GM18867 (cell line): ENCODE measurements around the gene RTTN.
A peak's percentile ranks its signal among the peaks of the same experiment; 100 is the strongest.

ENCODE experiments used
- ATAC-seq: cut with Tn5 transposase; IDR thresholded peaks from one replicate; pipeline ENCODE4 v1.9.1; 2021; ENCODE audit warnings: mild to moderate bottlenecking, moderate library complexity; ENCODE audit not compliant: unreplicated experiment

Gene RTTN

DNA sequence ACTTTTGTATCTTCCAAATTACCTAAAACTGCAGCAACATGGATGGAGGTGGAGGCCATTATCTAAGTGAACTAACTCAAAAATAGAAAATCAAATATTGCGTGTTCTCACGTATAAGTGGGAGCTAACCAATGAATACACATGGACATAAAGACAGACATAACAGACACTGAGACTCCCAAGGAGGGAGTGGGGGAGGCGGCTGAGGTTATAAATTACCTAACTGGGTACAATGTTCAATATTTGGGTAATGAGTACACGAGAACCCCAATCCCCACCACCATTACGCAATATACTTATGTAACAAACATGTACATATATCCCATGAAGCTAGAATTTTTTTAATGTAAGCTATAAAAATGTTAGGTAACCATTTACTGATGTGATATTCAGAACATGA is 119.8 kb downstream of the RTTN start:
- ATAC-seq: no peak

DNA sequence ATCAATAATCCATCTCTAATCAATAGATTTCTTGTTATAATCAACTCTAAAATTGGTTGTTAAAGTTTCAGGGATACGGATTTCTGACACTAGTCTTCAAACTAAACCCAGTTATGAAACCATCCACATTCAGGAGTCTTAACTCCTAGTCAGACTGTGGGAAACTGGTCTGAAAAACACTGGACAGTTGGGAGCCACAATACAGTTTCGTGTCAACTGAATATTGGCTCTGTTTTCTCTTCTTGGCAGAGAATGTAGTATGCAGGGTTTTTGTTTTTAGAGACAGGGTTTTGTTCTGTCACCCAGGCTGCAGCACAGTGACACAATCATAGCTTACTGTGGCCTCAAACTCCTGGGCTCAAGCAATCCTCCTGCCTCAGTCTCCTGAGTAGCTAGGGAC is 123.1 kb downstream of the RTTN start:
- ATAC-seq: no peak

DNA sequence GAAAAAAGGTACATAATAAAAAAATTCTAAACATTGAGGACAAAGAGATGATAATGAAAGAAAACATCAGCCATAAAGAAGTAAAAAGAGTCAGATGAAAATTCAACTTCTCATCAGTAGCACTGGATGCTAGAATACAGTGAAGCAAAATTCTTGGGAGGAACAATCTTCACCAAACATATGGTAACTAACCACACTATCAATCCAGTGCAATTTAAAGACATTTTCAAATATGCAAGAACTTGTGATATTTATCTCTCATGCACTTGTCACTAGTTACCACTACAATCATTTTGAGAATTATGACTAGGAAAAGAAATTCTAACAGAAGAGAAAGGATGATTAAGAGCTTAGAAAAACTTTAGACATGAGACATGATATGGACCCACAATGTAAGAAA is 127.4 kb downstream of the RTTN start:
- ATAC-seq: no peak

DNA sequence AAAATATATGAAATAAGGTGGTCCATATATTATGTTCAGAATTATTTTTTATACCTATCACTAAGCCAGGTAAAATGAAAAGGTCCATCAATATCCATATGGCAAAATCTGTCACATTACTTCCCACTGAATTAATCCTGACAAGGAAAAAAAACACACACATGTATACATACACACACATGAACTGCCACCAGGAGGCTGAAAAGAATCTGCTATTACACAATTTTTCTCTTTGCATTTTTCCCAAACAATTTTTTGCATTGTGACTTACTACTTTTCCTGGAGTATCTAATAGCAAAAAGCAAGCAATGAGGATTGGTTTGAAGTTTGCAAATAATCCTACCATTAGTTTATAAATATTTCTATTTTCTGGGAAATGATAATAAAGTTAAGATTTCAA is 129.6 kb downstream of the RTTN start:
- ATAC-seq: no peak

DNA sequence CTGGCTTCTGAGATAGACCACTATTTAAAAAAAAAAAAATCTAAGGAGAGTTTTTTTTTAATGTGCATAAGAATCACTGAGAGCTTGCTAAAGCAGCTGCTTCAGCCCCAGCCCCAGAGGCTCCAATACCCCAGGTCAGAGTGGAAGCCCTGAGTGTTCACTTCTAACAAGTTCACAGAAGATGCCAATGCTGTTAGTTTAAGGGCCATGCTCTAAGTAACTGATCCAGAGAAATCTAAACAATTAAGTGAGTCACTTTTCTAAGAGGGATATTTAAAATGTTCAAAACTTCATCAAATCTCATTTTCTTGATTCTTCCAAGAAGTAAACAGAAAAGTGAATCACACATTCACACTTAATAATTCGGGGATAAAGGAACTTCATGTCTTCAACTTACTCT is 131.4 kb downstream of the RTTN start:
- ATAC-seq: no peak

DNA sequence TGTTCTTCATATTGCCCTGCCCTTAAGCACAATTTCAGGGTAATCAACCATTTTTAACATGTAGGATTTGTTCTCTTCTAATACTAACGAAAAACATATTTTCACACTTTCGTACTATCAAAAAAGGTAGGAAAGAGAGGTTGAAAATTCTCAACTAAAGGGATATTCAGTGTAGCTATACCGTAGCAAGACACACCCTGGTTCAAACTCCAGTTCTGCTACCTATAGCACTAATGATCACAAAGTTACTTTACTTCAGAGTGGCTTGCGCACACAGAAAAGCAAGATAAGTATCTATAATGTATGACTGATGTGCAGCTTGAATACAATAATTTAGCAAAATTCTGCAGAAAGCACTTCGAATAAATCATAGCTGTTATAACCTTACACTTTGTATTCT is 132.1 kb downstream of the RTTN start:
- no peak for ATAC-seq

DNA sequence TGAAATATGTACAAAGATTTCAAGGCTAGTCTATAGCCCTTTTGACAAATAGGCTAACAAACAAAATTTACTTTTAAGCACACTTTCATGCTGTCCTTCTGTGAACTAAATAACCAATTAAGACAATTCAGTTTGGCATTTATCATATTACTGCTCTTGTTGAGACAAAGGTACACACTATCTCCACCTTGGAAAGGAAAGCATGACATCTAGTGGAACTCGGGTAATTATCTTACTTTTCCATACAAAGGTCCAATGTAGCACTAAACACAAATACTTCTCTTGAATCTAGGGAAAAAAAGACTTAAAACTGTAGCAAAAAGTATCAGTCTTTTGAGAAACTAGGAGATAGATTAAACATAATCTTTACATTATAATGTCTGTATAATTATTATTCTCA is 132.8 kb downstream of the RTTN start:
- ATAC-seq: peak; percentile 67

DNA sequence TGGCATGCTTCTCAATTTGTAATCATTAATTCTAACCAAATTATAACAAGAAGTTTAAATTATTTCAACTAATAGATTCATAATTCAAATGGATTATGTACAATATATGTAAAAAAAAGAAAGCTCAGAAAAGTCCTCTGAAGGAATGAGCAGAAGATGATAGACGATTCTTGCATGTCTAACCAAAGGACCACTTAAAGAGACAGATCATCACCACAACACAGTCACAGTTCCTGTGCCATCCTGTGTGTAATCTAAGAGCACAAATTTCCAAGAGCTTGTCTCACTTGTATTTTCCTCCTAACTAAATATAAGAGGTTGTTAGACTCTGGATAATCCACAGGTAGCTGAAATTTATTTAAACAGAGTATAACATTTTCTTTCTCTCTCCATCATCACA is 135.5 kb downstream of the RTTN start:
- no peak for ATAC-seq

DNA sequence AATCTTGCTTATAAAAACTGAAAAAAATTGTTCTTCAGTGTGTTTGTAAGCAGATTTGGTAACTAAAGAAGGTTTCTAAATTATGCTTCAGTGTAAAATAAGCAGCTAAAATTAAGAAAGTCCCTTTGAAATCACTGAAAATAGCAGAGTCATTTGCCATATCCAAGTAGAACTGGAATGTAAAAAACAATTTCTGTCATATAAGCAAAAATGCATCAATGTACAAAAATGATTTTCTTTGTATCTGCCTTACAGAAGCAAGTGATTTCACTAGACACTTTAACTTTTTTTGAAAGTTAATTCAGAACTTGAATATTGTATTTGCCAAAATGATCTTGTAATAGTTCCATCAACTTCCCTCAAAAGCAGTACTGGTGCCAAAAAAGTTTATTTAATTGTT is 136.1 kb downstream of the RTTN start:
- ATAC-seq: no peak

DNA sequence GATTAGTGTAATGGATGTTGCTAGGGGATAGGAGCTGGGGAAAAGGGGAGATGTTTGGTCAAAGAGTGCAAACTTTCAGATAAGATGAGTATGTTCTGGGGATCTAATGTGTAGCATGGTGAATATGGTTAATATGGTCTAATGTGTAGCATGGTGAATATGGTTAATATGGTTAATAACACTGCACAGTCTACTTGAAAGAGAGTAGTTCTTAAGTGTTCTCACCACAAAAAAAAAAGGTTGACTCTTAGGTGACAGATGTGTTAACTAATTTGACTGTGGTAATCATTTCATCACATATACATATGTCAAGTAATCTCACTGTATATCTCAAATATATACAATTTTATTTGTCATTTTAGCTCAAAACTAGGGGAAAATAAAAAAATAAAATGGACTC is 136.5 kb downstream of the RTTN start:
- ATAC-seq: peak; percentile 72

DNA sequence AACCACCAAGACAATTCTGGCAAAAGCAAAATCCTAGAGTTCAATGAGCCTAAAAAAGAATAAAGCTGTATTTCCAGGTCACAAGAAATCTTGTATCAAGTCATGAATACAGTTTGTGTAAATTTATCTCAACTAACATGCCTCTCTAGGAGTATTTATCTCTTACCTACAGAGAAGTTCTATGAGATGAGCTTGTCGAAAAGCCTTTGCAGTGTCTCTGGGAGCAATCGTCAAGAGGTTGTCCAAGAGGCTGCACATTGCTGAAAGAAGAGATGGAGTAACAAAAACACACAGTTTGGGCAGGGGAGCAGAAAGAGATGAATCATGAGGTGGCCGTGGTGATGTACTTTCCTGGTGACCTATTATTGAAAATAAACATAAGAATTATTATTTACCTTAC is 145.8 kb downstream of the RTTN start:
- no peak for ATAC-seq

DNA sequence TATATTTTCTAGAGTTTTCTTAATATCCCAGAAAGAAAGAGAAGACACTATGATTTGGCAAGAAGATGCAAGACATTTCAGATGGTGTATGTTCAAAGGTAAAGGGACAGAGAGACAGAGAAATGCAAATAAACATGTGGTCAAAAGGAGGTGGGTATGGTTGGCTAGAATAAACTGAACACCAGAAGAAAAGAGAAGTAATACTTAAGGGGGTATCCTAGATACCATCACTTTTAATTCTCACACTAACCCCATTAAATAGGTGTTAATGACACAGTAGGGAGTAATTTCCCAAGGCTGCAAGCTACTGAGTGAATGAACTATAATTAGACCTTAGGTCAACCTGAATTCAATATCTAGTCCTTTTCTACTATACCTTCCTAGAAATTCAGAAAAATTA is 146.6 kb downstream of the RTTN start:
- peak; percentile 99 for ATAC-seq

DNA sequence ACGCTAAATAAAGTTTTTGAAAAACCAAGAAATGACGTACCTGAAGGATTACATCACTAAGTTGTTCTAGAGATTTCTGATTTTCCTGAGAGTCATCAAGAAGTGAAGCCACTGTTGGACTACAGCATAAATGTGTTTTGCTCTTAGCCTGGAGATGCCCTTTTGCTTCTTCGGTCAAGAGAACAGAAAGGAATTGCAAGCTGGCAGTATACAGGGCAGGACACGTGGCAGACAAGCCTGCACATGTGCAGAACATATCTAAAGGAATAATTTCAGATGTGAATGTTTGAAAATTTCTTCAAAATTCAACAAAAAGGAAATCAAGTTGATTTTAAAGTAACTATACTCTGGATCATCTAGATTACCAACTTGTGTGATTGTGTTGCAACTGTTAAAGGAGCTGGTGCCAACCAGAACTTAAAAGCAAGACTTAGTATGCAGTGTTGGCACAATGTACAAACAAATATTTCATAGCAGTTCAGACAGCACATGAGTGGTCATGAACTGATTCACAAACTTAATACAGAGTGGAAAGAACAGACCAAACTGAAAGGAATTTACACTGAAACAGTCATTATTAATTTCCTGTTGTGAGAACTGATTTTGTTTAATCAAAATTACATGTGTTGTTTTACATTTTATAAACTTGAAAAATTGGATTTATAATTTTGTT is 157.4 kb downstream of the RTTN start:
- no peak for ATAC-seq

DNA sequence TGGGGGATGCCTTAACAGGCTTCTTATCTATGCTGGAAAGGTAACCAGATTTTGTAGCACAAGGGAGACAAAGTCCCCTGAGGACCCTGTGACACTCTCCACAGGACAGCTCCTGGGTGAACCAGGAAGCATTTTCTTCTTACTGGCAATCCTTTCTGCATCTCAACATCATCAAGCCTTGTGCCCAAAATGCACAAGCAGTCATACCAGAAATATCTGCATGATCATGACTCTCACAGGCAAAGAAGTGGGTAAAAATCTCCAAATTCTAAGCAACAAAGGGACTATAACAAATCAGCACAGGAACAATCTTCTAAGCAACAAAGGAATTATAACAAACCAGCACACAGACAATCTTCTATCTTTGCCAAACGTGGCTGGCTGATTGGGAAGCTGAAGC is 158.7 kb downstream of the RTTN start:
- no peak for ATAC-seq

DNA sequence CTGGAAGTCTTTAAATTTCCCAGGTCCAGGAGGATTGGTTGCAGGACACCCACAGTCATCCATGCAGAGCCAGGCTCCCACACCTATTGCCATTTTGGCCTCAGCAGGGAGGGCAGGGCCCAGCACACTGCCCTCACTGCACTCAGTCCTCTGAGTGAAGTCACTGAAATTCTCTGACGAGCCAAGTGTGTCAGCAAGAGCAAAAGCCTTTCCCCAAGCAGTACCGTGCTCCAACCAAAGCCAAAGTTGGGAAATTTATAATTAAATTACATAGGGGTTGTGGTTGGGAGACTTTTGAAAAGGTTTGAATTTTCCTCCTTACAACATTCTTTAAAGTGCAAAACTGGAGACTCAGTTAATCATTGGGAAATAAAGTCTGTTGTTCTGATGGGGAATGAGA is 159.3 kb downstream of the RTTN start:
- ATAC-seq: no peak

DNA sequence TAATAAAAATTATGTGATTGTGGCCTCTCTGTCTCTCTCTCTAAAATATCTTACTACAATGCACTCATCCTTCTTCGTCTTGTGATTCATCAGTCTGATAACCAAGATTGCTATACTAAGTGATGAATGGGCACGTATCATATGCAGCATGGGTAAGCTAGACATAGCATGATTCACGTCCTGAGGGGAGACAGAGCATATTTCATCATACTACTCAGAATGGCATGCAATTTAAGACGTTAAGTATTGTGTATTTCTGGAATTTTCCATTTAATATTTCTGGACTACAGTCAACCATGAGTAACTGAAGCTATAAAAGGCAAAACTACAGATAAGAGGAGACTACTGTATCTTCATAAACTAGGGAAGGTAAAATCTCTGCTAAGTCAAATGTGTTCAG is 160.9 kb downstream of the RTTN start:
- ATAC-seq: no peak

DNA sequence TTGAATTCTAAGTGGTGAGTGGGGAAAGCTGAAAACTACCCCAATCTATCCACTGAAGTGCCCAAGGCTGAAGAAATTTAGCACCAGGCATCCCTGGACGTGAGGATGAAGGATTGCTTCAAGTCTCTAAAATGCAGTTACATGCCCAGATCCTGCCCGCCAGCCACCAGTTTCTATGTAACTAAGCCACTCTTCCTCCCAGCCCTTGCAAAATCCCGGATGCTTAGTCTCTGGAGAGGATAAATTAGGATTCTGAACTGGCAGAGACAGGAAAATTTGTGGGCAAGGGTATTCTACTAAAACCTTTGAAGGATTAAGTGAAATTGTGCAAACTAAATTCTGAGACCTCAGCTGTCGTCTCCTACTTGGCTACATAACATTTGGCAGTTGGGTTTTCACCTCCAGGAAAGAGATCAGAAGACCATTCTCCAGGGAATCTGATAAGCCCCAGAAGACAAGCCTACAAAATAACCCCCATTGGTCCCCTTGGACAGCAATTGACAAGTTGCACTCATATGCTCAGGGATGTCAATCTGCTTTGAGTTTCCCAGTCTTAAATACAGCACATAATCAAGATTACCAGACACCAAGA is 163.9 kb downstream of the RTTN start:
- ATAC-seq: no peak

DNA sequence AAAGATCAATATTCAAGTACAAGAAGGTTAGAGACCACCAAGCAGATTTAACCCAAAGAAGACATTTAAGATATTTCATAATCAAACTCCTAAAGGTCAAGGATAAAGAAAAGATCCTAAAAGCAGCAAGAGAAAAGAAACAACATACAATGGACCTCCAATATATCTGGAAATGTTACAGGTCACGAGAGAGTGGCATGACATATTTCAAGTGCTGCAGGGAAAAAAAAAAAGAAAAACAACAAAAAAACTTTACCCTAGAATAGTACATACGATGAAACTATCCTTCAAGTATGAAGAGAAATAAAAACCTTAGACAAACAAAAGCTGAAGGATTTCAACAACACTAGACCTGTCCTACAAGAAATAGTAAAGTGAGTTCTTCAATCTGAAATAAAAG is 166.3 kb downstream of the RTTN start:
- no peak for ATAC-seq

DNA sequence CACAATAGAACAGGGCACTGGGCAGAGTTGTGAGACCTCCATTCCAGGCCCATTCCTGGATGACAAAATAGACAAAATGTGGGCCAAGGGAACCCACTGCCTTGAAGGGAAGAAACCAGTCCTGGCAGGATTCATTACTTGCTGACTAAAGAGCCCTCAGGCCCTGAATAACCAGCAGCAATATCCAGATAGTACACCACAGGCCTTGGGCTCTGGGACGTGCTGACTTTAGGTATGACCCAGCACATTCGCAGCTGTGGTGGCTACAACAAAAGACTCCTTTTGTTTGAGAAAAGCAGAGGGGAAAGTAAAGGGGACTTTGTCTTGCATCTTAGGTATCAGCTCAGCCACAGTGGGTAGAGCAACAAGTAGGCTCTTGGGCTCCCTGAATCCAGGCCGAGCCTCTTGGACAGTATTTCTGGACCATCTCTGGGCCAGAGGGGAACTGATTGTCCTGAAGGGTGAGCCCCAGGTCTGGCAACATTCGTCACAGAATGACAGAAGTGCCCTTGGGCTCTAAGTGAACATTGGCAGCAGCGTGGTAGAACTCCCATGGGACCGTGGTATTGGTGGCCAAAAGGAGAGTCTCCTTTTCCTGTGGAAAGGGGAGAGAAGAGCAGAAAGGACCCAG is 167.9 kb downstream of the RTTN start:
- no peak for ATAC-seq

DNA sequence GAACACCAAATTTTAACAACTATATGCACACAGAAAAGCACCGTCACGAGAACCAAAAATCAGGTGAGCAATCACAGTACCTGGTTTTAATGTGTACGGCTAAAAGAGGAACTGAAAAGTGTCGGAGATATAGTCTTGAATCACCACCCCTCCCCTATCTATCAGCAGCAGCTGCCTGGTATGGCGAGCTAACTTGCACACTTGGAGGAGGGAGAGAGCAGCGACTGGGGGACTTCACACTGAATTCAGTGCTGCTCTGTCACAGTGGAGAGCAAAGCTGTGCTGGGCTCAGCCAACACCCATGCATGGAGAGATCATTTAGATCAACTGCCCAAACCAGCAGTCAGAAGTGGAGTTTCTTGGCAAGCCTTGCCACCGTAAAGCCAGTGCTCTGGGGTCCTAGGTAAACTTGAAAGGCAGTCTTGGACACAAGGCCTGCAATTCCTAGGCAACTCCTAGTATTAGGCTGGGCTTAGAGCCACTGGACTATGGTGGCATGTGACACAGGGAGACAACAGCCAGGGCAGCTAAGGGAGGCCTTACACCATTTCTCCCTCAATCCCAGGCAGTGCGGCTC is 168.6 kb downstream of the RTTN start:
- ATAC-seq: peak; percentile 100

DNA sequence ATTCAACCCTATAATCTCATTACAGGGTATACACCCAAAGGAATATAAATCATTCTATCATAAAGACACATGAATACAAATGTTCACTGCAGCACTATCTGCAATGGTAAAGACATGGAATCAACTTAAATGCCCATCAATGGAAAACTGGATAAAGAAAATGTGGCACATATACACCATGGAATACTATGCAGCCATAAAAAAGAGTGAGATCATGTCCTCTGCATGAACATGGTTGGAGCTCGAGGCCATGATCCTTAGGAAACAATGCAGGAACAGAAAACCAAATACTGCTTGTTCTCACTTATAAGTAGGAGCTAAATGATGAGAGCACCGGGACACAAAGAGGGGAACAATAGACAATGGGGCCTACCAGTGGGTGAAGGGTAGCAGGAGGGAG is 169.3 kb downstream of the RTTN start:
- ATAC-seq: no peak

DNA sequence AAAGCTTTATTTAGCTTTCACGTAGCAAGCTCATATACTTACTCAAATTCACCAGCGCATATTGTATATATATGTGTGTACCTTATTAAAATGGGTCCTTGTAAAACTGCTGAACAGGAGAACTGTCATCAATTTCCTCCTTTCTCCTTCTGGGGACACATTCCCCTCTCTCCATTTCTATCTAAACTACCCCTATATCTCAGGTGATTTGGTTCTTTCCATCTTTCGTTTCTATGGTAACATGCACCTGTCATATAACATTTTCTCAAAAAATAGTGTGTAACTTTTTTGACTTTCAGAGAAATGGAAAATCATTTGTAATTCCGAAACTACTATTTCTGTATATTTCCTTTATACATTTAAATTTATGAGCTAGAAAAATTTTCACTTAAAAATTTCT is 174.3 kb downstream of the RTTN start:
- ATAC-seq: no peak
